PFSK-1 (cell line): Measurements from ENCODE around the gene SENP2.

Source experiments
- FOXP2 ChIP-seq: optimal IDR thresholded peaks from 2 replicates; pipeline ENCODE3; 2011; ENCODE audit warnings: borderline replicate concordance, control low read depth, inconsistent platforms; ENCODE audit not compliant: insufficient read depth; ENCODE audit errors: extremely low read length, extremely low read depth
- POLR2AphosphoS5 ChIP-seq: IDR thresholded peaks from 2 replicates; pipeline ENCODE4 v1.6.1; 2012; ENCODE audit warnings: low read depth, mild to moderate bottlenecking, control low read depth, low read length, moderate library complexity
- REST ChIP-seq, 2 experiments: IDR thresholded peaks; 2 replicates each; pipeline versions ENCODE4 v1.6.1 to v1.8.0; 2011 to 2012; ENCODE audit warnings: low read depth in 2 of 2, low read length in 2 of 2, control low read depth in 1 of 2, inconsistent platforms in 1 of 2, mild to moderate bottlenecking in 1 of 2, moderate library complexity in 1 of 2; ENCODE audit not compliant: insufficient read depth in 1 of 2
- SIN3A ChIP-seq: IDR thresholded peaks from 2 replicates; pipeline ENCODE4 v1.6.1; 2012; ENCODE audit warnings: mild to moderate bottlenecking, low read length, moderate library complexity, borderline replicate concordance; ENCODE audit not compliant: insufficient read depth
- TAF1 ChIP-seq: IDR thresholded peaks from 2 replicates; pipeline ENCODE4 v1.6.1; 2012; ENCODE audit warnings: low read length, control low read depth, borderline replicate concordance; ENCODE audit not compliant: insufficient read depth

The SENP2 gene

GRCh38 chr3:185647134-185647879 is 61.2 kb downstream of the SENP2 start:
- TF ChIP-seq SIN3A, result no peak
- no peak for TF ChIP-seq REST (IDR thresholded peaks at IDR 0.05; ENCODE audit: insufficient read depth in 1 of 2, low read depth in 2 of 2, low read length in 2 of 2)
- no peak for TF ChIP-seq POLR2AphosphoS5
- TF ChIP-seq TAF1, result no peak
- no peak for TF ChIP-seq FOXP2

- TF ChIP-seq POLR2AphosphoS5 (no peak), SIN3A (no peak), REST (IDR thresholded peaks at IDR 0.05; ENCODE audit: insufficient read depth in 1 of 2, low read depth in 2 of 2, low read length in 2 of 2) (no peak), FOXP2 (no peak), TAF1 (no peak)
Measured at GRCh38 chr3:185647880-185648210, 61.8 kb downstream of the SENP2 start.

GRCh38 chr3:185648396-185648795 is 62.3 kb downstream of the SENP2 start:
- no peak for TF ChIP-seq REST (IDR thresholded peaks at IDR 0.05; ENCODE audit: insufficient read depth in 1 of 2, low read depth in 2 of 2, low read length in 2 of 2)
- no peak for TF ChIP-seq FOXP2
- no peak for TF ChIP-seq POLR2AphosphoS5
- no peak for TF ChIP-seq SIN3A

- no peak for TF ChIP-seq REST (IDR thresholded peaks at IDR 0.05; ENCODE audit: insufficient read depth in 1 of 2, low read depth in 2 of 2, low read length in 2 of 2)
- TF ChIP-seq TAF1, result no peak
Measured at GRCh38 chr3:185649414-185649813, 63.3 kb downstream of the SENP2 start.

GRCh38 chr3:185651971-185652370 is 65.9 kb downstream of the SENP2 start:
- TF ChIP-seq FOXP2 (no peak), TAF1 (no peak), REST (IDR thresholded peaks at IDR 0.05; ENCODE audit: insufficient read depth in 1 of 2, low read depth in 2 of 2, low read length in 2 of 2) (no peak), POLR2AphosphoS5 (no peak), SIN3A (no peak)
